Measurements from ENCODE around the gene SPATA21.

DNA sequence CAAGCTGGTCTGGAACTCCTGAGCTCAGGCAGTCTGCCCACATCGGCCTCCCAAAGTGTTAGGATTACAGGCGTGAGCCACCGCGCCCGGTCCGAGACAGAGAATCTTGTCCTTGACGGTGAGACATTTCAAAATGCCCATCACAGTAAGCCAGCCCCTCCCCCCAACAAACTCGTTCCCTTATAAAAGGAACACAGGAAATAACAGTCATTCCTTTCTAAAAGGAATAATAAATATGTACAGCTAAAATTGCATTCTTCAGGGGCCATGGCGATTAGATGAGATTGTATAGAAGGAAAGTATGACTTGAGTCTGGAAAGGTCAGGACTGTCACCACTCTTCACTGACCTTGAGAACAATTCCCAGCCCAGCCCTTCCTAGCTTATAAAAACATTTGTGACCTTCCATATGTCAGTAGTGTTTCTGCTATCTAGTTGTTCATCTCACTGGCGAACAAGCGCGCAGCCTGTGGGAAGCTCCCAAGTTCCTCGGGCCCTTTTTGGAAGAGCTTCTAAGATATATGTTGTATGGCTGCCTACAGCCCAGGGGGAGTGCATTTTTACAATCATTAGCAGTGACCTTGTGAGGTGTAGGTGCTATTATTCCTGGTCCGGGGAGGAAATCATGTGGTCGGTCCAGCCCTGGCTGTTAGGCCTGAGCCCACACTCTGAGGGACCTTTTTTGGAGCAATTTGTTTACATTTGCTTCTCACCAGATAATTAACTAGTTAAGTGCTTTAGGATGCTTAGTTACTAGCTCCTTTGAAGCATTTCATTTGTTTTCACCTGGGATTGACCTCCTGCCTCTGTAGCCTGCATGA is 61.5 kb downstream of the SPATA21 start:
- TF ChIP-seq SIN3A (IDR thresholded peaks at IDR 0.05; ENCODE audit: borderline replicate concordance, insufficient read depth, low read length) = no peak
- no peak for TF ChIP-seq POLR2AphosphoS5 (IDR thresholded peaks at IDR 0.05; ENCODE audit: low read depth, low read length)

All from PFSK-1 (cell line).